Calu3 (cell line): Measurements from ENCODE around the gene SNAPC4. TPM values are rescaled to one million over a fixed set of nuclear protein-coding genes. Genes with fewer than 3 reads are reported as not detected.

ENCODE experiments used
- BruUV-seq: library from RNA; stranded (reverse); fragments of 400-500 nt; replicated peaks from 2 replicates; lab custom pipeline; 2021; lab: Mats Ljungman, UMichigan
- CTCF ChIA-PET: fragments of 300-600 bp; sonication (Branson Sonifier 250); formaldehyde crosslinking; loops from one replicate; lab custom pipeline; 2022; ENCODE audit warnings: antibody characterized with exemption; lab: Charles Lee
- DNase-seq: peaks from one replicate; pipeline ENCODE4 v3.0.0; 2022
- H3K27ac Mint-ChIP-seq: one replicate; pipeline ENCODE4 v1.8.0; 2022; ENCODE audit warnings: mixed read lengths; ENCODE audit not compliant: unreplicated experiment
- H3K27me3 Mint-ChIP-seq: one replicate; pipeline ENCODE4 v1.8.0; 2022; ENCODE audit warnings: mixed read lengths; ENCODE audit not compliant: unreplicated experiment
- H3K36me3 Mint-ChIP-seq: one replicate; pipeline ENCODE4 v1.8.0; 2022; ENCODE audit warnings: mild to moderate bottlenecking, moderate library complexity, mixed read lengths; ENCODE audit not compliant: insufficient read depth, unreplicated experiment
- H3K4me1 Mint-ChIP-seq: one replicate; pipeline ENCODE4 v1.8.0; 2022; ENCODE audit warnings: mild to moderate bottlenecking, low read depth, mixed read lengths; ENCODE audit not compliant: unreplicated experiment
- H3K4me3 Mint-ChIP-seq: one replicate; pipeline ENCODE4 v1.8.0; 2022; ENCODE audit warnings: mild to moderate bottlenecking, low read depth, moderate library complexity, mixed read lengths; ENCODE audit not compliant: unreplicated experiment
- H3K9me3 Mint-ChIP-seq: one replicate; pipeline ENCODE4 v1.8.0; 2022; ENCODE audit warnings: low read depth, mixed read lengths; ENCODE audit not compliant: unreplicated experiment
- CTCF ChIP-seq: fragments of 200-600 bp; IDR thresholded peaks from one replicate; pipeline ENCODE4 v1.8.0; 2022; ENCODE audit warnings: antibody characterized with exemption; ENCODE audit not compliant: unreplicated experiment
- intact Hi-C: fragments of 100-400 bp; cut with micrococcal nuclease; formaldehyde crosslinking; loops from one replicate; pipeline ENCODE4 v1.10.0; 2022; ENCODE audit not compliant: unreplicated experiment
- total RNA-seq: library from RNA; stranded (reverse); gene quantifications from 2 replicates; pipeline ENCODE4 v1.2.3, GENCODE V29; 2022

SNAPC4 gene
- total RNA-seq, 1 experiment from 2014 or later = 10.5 TPM

GRCh38 chr9:136372561-136373299 lies 27.2 kb downstream of the SNAPC4 start:
- no peak for TF ChIP-seq CTCF
- peak overlapping the region; percentile 26 for H3K4me3 Mint-ChIP-seq
- BruUV-seq = no TSS peak
- H3K9me3 Mint-ChIP-seq = no peaks in the 10 kb centered on the region
- DNase-seq = peak; percentile 81
- intact Hi-C loops = loop anchor here (2.0 kb wide), 1 partner anchor 34 kb away; no protein-coding TSS in a partner anchor
- peak overlapping the region; percentile 52 for H3K27ac Mint-ChIP-seq
- H3K36me3 Mint-ChIP-seq = peaks cover 1% of the 10 kb centered on the region
- H3K4me1 Mint-ChIP-seq = no peaks in the 10 kb centered on the region
- no peaks in the 10 kb centered on the region for H3K27me3 Mint-ChIP-seq
- CTCF ChIA-PET = interaction anchor here (1.2 to 1.5 kb wide), 2 partner anchors 10 to 27 kb away, joined by 6 read pairs; no protein-coding TSS in a partner anchor

- BruUV-seq = no TSS peak
- TF ChIP-seq CTCF = no peak
- CTCF ChIA-PET = interaction anchor here (0.5 to 1.5 kb wide), 3 partner anchors 9 to 150 kb away, joined by 6 to 9 read pairs (median 6); no protein-coding TSS in a partner anchor
Measured at GRCh38 chr9:136372006-136372405, 28.0 kb downstream of the SNAPC4 start.

GRCh38 chr9:136371533-136371880 lies 28.5 kb downstream of the SNAPC4 start:
- TF ChIP-seq CTCF = no peak
- Mint-ChIP-seq H3K36me3 (peaks cover 7% of the 10 kb centered on the region), H3K27ac (no peak overlapping the region), H3K9me3 (no peaks in the 10 kb centered on the region), H3K27me3 (no peaks in the 10 kb centered on the region), H3K4me3 (no peak overlapping the region), H3K4me1 (no peaks in the 10 kb centered on the region)
- no TSS peak for BruUV-seq
- no peak for DNase-seq
- CTCF ChIA-PET = no interaction called here
- intact Hi-C loops = no loop called here

More at GRCh38 chr9:136372006-136372405, 28.0 kb downstream of the SNAPC4 start:
- Mint-ChIP-seq H3K4me1 (no peaks in the 10 kb centered on the region), H3K27ac (no peak overlapping the region), H3K4me3 (peak overlapping the region; percentile 26), H3K9me3 (no peaks in the 10 kb centered on the region), H3K27me3 (no peaks in the 10 kb centered on the region), H3K36me3 (peaks cover 6% of the 10 kb centered on the region)
- DNase-seq = no peak
- intact Hi-C loops = loop anchor here (2.0 kb wide), 1 partner anchor 33 kb away; no protein-coding TSS in a partner anchor

- TF ChIP-seq CTCF = no peak
- Mint-ChIP-seq H3K4me3 (no peak overlapping the region), H3K27me3 (no peaks in the 10 kb centered on the region), H3K36me3 (peaks cover 11% of the 10 kb centered on the region), H3K4me1 (no peaks in the 10 kb centered on the region), H3K27ac (no peak overlapping the region), H3K9me3 (no peaks in the 10 kb centered on the region)
- intact Hi-C loops = no loop called here
- no TSS peak for BruUV-seq
- no peak for DNase-seq
- CTCF ChIA-PET = no interaction called here
Measured at GRCh38 chr9:136370687-136371532, 29.1 kb downstream of the SNAPC4 start.
